GM12878 (cell line): ENCODE measurements around the gene RAF1. TPM values are rescaled to one million over a fixed set of nuclear protein-coding genes. Genes with fewer than 3 reads are reported as not detected.

Source experiments
- ATAC-seq: fragments of 200-7000 bp; cut with Tn5 transposase; 3 replicates; pipeline ENCODE4 v1.9.1; 2020; ENCODE audit warnings: mild to moderate bottlenecking, moderate library complexity
- BruUV-seq: library from RNA; stranded (reverse); fragments of 400-500 nt; replicated peaks from 2 replicates; lab custom pipeline; 2021; lab: Mats Ljungman, UMichigan
- CTCF ChIA-PET: fragments of 300-600 bp; sonication (Branson Sonifier 250); formaldehyde crosslinking; extraction: SDS; loops from one replicate; lab custom pipeline; 2021; ENCODE audit warnings: inconsistent platforms; lab: Yijun Ruan, JAX
- POLR2A ChIA-PET: fragments of 350-600 bp; formaldehyde crosslinking; extraction: SDS; loops from one replicate; lab custom pipeline; 2021; ENCODE audit warnings: inconsistent platforms; lab: Charles Lee
- RAD21 ChIA-PET: fragments of 300-600 bp; sonication (Branson Sonifier 250); formaldehyde crosslinking; loops from one replicate; lab custom pipeline; 2023; ENCODE audit warnings: antibody characterized with exemption; ENCODE audit not compliant: unreplicated experiment; lab: Charles Lee
- SMC1A ChIA-PET: fragments of 300-600 bp; sonication (Branson Sonifier 250); formaldehyde crosslinking; loops from one replicate; lab custom pipeline; 2023; ENCODE audit not compliant: unreplicated experiment, uncharacterized antibody; lab: Charles Lee
- DNase-seq: peaks from one replicate; pipeline ENCODE4 v3.0.0-alpha.2; 2011; ENCODE audit warnings: low read depth, low spot score
- FAIRE-seq: peaks from 3 replicates; lab custom pipeline; 2011; peaks lifted over from hg19 to GRCh38; lab: Jason Lieb, UNC
- H2AFZ ChIP-seq: 2 replicates; pipeline ENCODE4 v1.6.0; 2011; ENCODE audit warnings: low read depth, low read length, control low read depth; ENCODE audit not compliant: control insufficient read depth
- H3K27ac ChIP-seq: 2 replicates; pipeline ENCODE4 v1.5.1; 2011; ENCODE audit warnings: control low read depth; ENCODE audit not compliant: control insufficient read depth, insufficient read depth
- H3K27me3 ChIP-seq, 2 experiments: replicated peaks in 1 of 2; 2 replicates each; pipeline versions ENCODE4 v1.6.0 to v1.6.1; 2011; ENCODE audit warnings: low read length in 1 of 2; ENCODE audit not compliant: control insufficient read depth in 2 of 2, insufficient read depth in 2 of 2
- H3K36me3 ChIP-seq, 2 experiments: 2 replicates each; pipeline ENCODE4 v1.5.1; 2011; ENCODE audit warnings: low read length in 1 of 2; ENCODE audit not compliant: control insufficient read depth in 2 of 2, insufficient read depth in 2 of 2
- H3K4me1 ChIP-seq: 2 replicates; pipeline ENCODE4 v1.6.1; 2011; ENCODE audit warnings: mild to moderate bottlenecking, low read length, moderate library complexity, mixed read lengths; ENCODE audit not compliant: control insufficient read depth, insufficient read depth
- H3K4me2 ChIP-seq: 2 replicates; pipeline ENCODE4 v1.6.0; 2011; ENCODE audit warnings: control low read depth; ENCODE audit not compliant: control insufficient read depth, insufficient read depth
- H3K4me3 ChIP-seq: fragments of 200-600 bp; sonication (generic); 2 replicates; pipeline ENCODE4 v1.5.1; 2016
- H3K79me2 ChIP-seq: 2 replicates; pipeline ENCODE4 v1.6.0; 2011; ENCODE audit warnings: low read length; ENCODE audit not compliant: control insufficient read depth, insufficient read depth
- H3K9ac ChIP-seq: 2 replicates; pipeline ENCODE4 v1.8.0; 2011; ENCODE audit warnings: low read length, control low read depth, mixed read lengths; ENCODE audit not compliant: control insufficient read depth, insufficient read depth
- H3K9me3 ChIP-seq: replicated peaks from 3 replicates; pipeline ENCODE4 v1.5.1; 2011; ENCODE audit warnings: mild to moderate bottlenecking, low read length; ENCODE audit not compliant: control insufficient read depth, insufficient read depth
- H4K20me1 ChIP-seq: 2 replicates; pipeline ENCODE4 v1.6.0; 2011; ENCODE audit not compliant: control insufficient read depth, insufficient read depth
- BMI1 ChIP-seq: fragments of 450-650 bp; IDR thresholded peaks from 2 replicates; pipeline ENCODE4 v1.6.1; 2016; ENCODE audit warnings: mild to moderate bottlenecking, moderate library complexity, borderline replicate concordance
- MEF2A ChIP-seq: IDR thresholded peaks from 2 replicates; pipeline ENCODE4 v1.6.1; 2011; ENCODE audit warnings: low read depth, mild to moderate bottlenecking, low read length, moderate library complexity; ENCODE audit not compliant: insufficient read depth
- MLLT1 ChIP-seq: fragments of 450-650 bp; IDR thresholded peaks from 2 replicates; pipeline ENCODE4 v1.6.1; 2016; ENCODE audit warnings: mild to moderate bottlenecking
- MTA3 ChIP-seq: IDR thresholded peaks from 2 replicates; pipeline ENCODE4 v1.6.1; 2012; ENCODE audit warnings: low read length, inconsistent platforms, borderline replicate concordance
- NFYB ChIP-seq: IDR thresholded peaks from 2 replicates; pipeline ENCODE4 v1.6.1; 2011; ENCODE audit warnings: low read depth, mild to moderate bottlenecking, low read length, improper control_type of control experiment, moderate library complexity; ENCODE audit not compliant: insufficient read depth
- PAX5 ChIP-seq: IDR thresholded peaks from 2 replicates; pipeline ENCODE4 v1.6.1; 2011; ENCODE audit warnings: low read depth, low read length, borderline replicate concordance
- POU2F2 ChIP-seq: IDR thresholded peaks from 3 replicates; pipeline ENCODE4 v1.6.1; 2011; ENCODE audit warnings: low read depth, mild to moderate bottlenecking, low read length, borderline replicate concordance
- ZBTB4 ChIP-seq: fragments of 450-650 bp; formaldehyde crosslinking; IDR thresholded peaks from 2 replicates; pipeline ENCODE4 v1.4.0; 2022; ENCODE audit warnings: mild to moderate bottlenecking, moderate library complexity
- ZBTB40 ChIP-seq: fragments of 450-650 bp; IDR thresholded peaks from 2 replicates; pipeline ENCODE4 v1.6.1; 2016; ENCODE audit warnings: mild to moderate bottlenecking, moderate library complexity, borderline replicate concordance
- ZNF622 ChIP-seq: fragments of 450-650 bp; IDR thresholded peaks from 2 replicates; pipeline ENCODE4 v1.6.1; 2017; ENCODE audit warnings: mild to moderate bottlenecking, inconsistent platforms
- WGBS: methylation state at CpG from one replicate; pipeline ENCODE4 v1.1.6; 2016; ENCODE audit warnings: low lambda C conversion rate; ENCODE audit not compliant: insufficient replicate concordance, insufficient coverage; ENCODE audit errors: missing lambda C conversion rate; 5-methylcytosine and 5-hydroxymethylcytosine counted together
- in situ Hi-C: fragments of 300-500 bp; cut with MboI; formaldehyde crosslinking; loops from 9 replicates; pipeline ENCODE4 v1.14.3; 2018; ENCODE audit warnings: mixed read lengths
- intact Hi-C: fragments of 100-400 bp; cut with micrococcal nuclease; formaldehyde crosslinking; loops from one replicate; pipeline ENCODE4 v1.14.2; 2022; ENCODE audit not compliant: unreplicated experiment
- polyA plus RNA-seq, 11 experiments: library from polyadenylated mRNA; depleted of rRNA in 4 of 11; unstranded in 6 of 11; stranded (reverse) in 5 of 11; fragments of >200 nt; fragmentation: Nextera tagmentation in 4 of 11; fragmentation: Illumina TruSeq in 1 of 11; extraction: Ambion mirVana in 4 of 11; extraction: Trizol in 1 of 11; gene quantifications; 1 replicate in 1 of 11; 2 replicates in 10 of 11; pipeline versions ENCODE4 v1.2.1 to v1.2.3, GENCODE V29; 2011 to 2016; ENCODE audit warnings: inconsistent platforms in 2 of 11, missing spikeins in 2 of 11, low read depth in 1 of 11
- total RNA-seq, 4 experiments: library from RNA; depleted of rRNA in 3 of 4; stranded (reverse); fragments of >200 nt in 3 of 4; fragmentation: Illumina TruSeq in 1 of 4; extraction: Trizol in 1 of 4; gene quantifications; 2 replicates each; pipeline versions ENCODE4 v1.2.1 to v1.2.3, GENCODE V29; 2013 to 2021

Gene RAF1
- total and polyA plus RNA-seq, 10 of the 15 experiments (the other 5 are each of a cell fraction or from before 2014, with no cell fraction given) = 20.4 to 151 (median 77.8) TPM

- TF ChIP-seq MLLT1 (peak; percentile 57; the same call in 1 of the 2 replicates), ZBTB4 (CRISPR knock-in tag) (no peak), MTA3 (0 out of 2 replicates have a peak, but pooled peaks have one; percentile 33)
Measured at GRCh38 chr3:12560505-12561190, 103.3 kb downstream of the RAF1 start (continued).

GRCh38 chr3:12559520-12559919 is 104.4 kb downstream of the RAF1 start:
- Histone ChIP-seq H2AFZ (no peak overlapping the region), H3K27ac (peak overlapping the region; percentile 81), H3K4me1 (peaks cover 25% of the 10 kb centered on the region), H3K36me3 (no peaks in the 10 kb centered on the region), H3K4me3 (peak overlapping the region; percentile 95), H3K4me2 (peak overlapping the region; percentile 93), H4K20me1 (peaks cover 4% of the 10 kb centered on the region; the same call in 1 of the 2 replicates), H3K27me3 (no peaks in the 10 kb centered on the region), H3K9me3 (no peaks in the 10 kb centered on the region; the same call in 2 of the 3 replicates), H3K9ac (0 out of 2 replicates have a peak overlapping the region, but pooled peaks have one; percentile 3), H3K79me2 (peaks cover 72% of the 10 kb centered on the region)
- in situ Hi-C loops (no loop called here), intact Hi-C loops (loop anchor here (5.0 kb wide), 2 partner anchors 283 to 422 kb away; partner anchors contain the start of gene RPL32)
- POLR2A ChIA-PET = interaction anchor here (0.7 to 5.0 kb wide), 6 partner anchors 25 to 104 kb away, joined by 3 to 38 read pairs (median 4); partner anchors contain the start of genes RAF1 and TSEN2
- CTCF ChIA-PET = interaction anchor here (1.0 to 2.1 kb wide), 5 partner anchors 23 to 424 kb away, joined by 3 to 7 read pairs (median 5); partner anchors contain the start of gene TSEN2
- 94% methylated on average over 3 of the region's 3 CpGs for WGBS
- no TSS peak for BruUV-seq
- no peak for ATAC-seq
- DNase-seq = no peak
- SMC1A ChIA-PET = interaction anchor here (1.0 to 5.6 kb wide), 6 partner anchors 17 to 366 kb away, joined by 3 to 38 read pairs (median 3); partner anchors contain the start of gene RAF1
- FAIRE-seq = no peak
- RAD21 ChIA-PET = interaction anchor here (1.0 to 1.5 kb wide), 4 partner anchors 74 to 164 kb away, joined by 3 read pairs; no protein-coding TSS in a partner anchor
- TF ChIP-seq ZNF622 (no peak), PAX5 (no peak), BMI1 (no peak), MEF2A (no peak), POU2F2 (no peak), NFYB (no peak), ZBTB40 (no peak)
